K562 (cell line): ENCODE measurements around the gene C1QTNF2. TPM values are rescaled to one million over a fixed set of nuclear protein-coding genes. Genes with fewer than 3 reads are reported as not detected.

ENCODE experiments used
- ATAC-seq: fragments of 200-7000 bp; cut with Tn5 transposase; 3 replicates; pipeline ENCODE4 v1.9.1; 2020; ENCODE audit warnings: moderate library complexity
- BruUV-seq: library from RNA; stranded (reverse); fragments of 400-500 nt; replicated peaks from 2 replicates; lab custom pipeline; 2021; lab: Mats Ljungman, UMichigan
- CTCF ChIA-PET: fragments of 300-600 bp; formaldehyde crosslinking; extraction: SDS; loops from one replicate; lab custom pipeline; 2021; ENCODE audit warnings: low intra/inter-chr PET ratio; lab: Yijun Ruan, JAX
- POLR2A ChIA-PET: fragments of 300-600, 350-650 bp; sonication (Branson Sonifier 250); formaldehyde crosslinking; extraction: SDS; loops from one replicate; lab custom pipeline; 2021; ENCODE audit warnings: antibody characterized with exemption, inconsistent platforms; lab: Yijun Ruan, JAX
- DNase-seq, 4 experiments: peaks; one replicate each; pipeline versions ENCODE4 v3.0.0 to v3.0.0-alpha.2; 2011 to 2018; ENCODE audit warnings: low spot score in 3 of 4, mixed read lengths in 3 of 4; ENCODE audit errors: extremely low read depth in 1 of 4
- FAIRE-seq: peaks from 2 replicates; lab custom pipeline; 2011; peaks lifted over from hg19 to GRCh38; lab: Jason Lieb, UNC
- H2AFZ ChIP-seq: 2 replicates; pipeline ENCODE4 v1.6.0; 2011; ENCODE audit warnings: low read depth, low read length, control low read depth, inconsistent platforms
- H3K27ac ChIP-seq: fragments of 200-600 bp; 3 replicates; pipeline ENCODE4 v1.8.0; 2011; ENCODE audit warnings: low read depth, mild to moderate bottlenecking, control low read depth, inconsistent platforms, low read length, moderate library complexity, mixed read lengths; ENCODE audit errors: extremely low read depth
- H3K27me3 ChIP-seq, 2 experiments: fragments of 300-600 bp in 1 of 2; 2 replicates in 1 of 2; 3 replicates in 1 of 2; pipeline versions ENCODE4 v1.6.0 to v1.8.0; 2011; ENCODE audit warnings: inconsistent platforms in 2 of 2, low read length in 2 of 2, mild to moderate bottlenecking in 1 of 2, mixed read lengths in 1 of 2, moderate library complexity in 1 of 2; ENCODE audit not compliant: control insufficient read depth in 2 of 2, insufficient read depth in 2 of 2
- H3K36me3 ChIP-seq: fragments of 300-600 bp; 3 replicates; pipeline ENCODE4 v1.8.0; 2011; ENCODE audit warnings: mild to moderate bottlenecking, low read length, inconsistent platforms; ENCODE audit not compliant: control insufficient read depth, insufficient read depth
- H3K4me1 ChIP-seq, 2 experiments: fragments of 200-600 bp in 1 of 2; replicated peaks in 1 of 2; 2 replicates in 1 of 2; 3 replicates in 1 of 2; pipeline versions ENCODE4 v1.5.1 to v1.8.0; 2011; ENCODE audit warnings: inconsistent platforms in 2 of 2, low read length in 2 of 2, mild to moderate bottlenecking in 1 of 2, mixed read lengths in 1 of 2, moderate library complexity in 1 of 2; ENCODE audit not compliant: control insufficient read depth in 2 of 2, insufficient read depth in 2 of 2
- H3K4me2 ChIP-seq: 2 replicates; pipeline ENCODE4 v1.6.1; 2011; ENCODE audit warnings: low read length, control low read depth, inconsistent platforms, mixed read lengths; ENCODE audit not compliant: insufficient read depth
- H3K4me3 ChIP-seq: fragments of 200-600 bp; sonication (generic), shearing (Covaris generic); 2 replicates; pipeline ENCODE4 v1.5.1; 2016; ENCODE audit warnings: control low read depth, inconsistent platforms
- H3K79me2 ChIP-seq: fragments of 200-600 bp; 3 replicates; pipeline ENCODE4 v1.8.0; 2011; ENCODE audit warnings: low read length, inconsistent platforms; ENCODE audit not compliant: control insufficient read depth, insufficient read depth
- H3K9ac ChIP-seq, 2 experiments: 2 replicates each; pipeline versions ENCODE4 v1.6.0 to v1.6.1; 2011; ENCODE audit warnings: low read depth in 2 of 2, low read length in 2 of 2, control low read depth in 1 of 2, inconsistent platforms in 1 of 2, mild to moderate bottlenecking in 1 of 2, mixed read lengths in 1 of 2; ENCODE audit not compliant: insufficient read depth in 1 of 2
- H3K9me1 ChIP-seq: one replicate; pipeline ENCODE4 v1.6.0; 2011; ENCODE audit warnings: inconsistent platforms, mild to moderate bottlenecking, low read length, moderate library complexity; ENCODE audit not compliant: control insufficient read depth, insufficient read depth
- H3K9me3 ChIP-seq: replicated peaks from 2 replicates; pipeline ENCODE4 v1.5.1; 2011; ENCODE audit warnings: low read depth, low read length, inconsistent platforms; ENCODE audit not compliant: control insufficient read depth, insufficient read depth
- H4K20me1 ChIP-seq: replicated peaks from 2 replicates; pipeline ENCODE4 v1.6.1; 2011; ENCODE audit warnings: low read length, inconsistent platforms, mixed read lengths; ENCODE audit not compliant: control insufficient read depth, insufficient read depth
- ADNP ChIP-seq: fragments of 200-800 bp; sonication (Bioruptor generic); IDR thresholded peaks from 2 replicates; pipeline ENCODE4 v1.6.1; 2016; ENCODE audit warnings: missing genetic modification characterization, missing compliant biosample characterization
- ARID1B ChIP-seq: fragments of 450-650 bp; IDR thresholded peaks from 2 replicates; pipeline ENCODE4 v1.6.1; 2016; ENCODE audit warnings: antibody characterized with exemption, mild to moderate bottlenecking, inconsistent platforms
- CBFA2T3 ChIP-seq: fragments of 450-650 bp; IDR thresholded peaks from 2 replicates; pipeline ENCODE4 v1.6.1; 2017
- CHD1 ChIP-seq: fragments of 200-600 bp; sonication (generic); IDR thresholded peaks from one replicate; pipeline ENCODE4 v1.6.1; 2012; ENCODE audit warnings: mild to moderate bottlenecking, moderate library complexity, low read length, inconsistent platforms
- RBM17 ChIP-seq: fragments of 200-400 bp; formaldehyde crosslinking; IDR thresholded peaks from 2 replicates; pipeline ENCODE4 v1.6.1; 2017; ENCODE audit warnings: low read depth, mild to moderate bottlenecking, low read length, borderline replicate concordance
- RBM25 ChIP-seq: fragments of 200-400 bp; formaldehyde crosslinking; IDR thresholded peaks from 2 replicates; pipeline ENCODE4 v1.6.1; 2018; ENCODE audit warnings: low read length, low read depth, moderate library complexity; ENCODE audit not compliant: severe bottlenecking
- SOX6 ChIP-seq: fragments of 450-650 bp; IDR thresholded peaks from 2 replicates; pipeline ENCODE4 v1.6.1; 2014; ENCODE audit warnings: mild to moderate bottlenecking
- STAG1 ChIP-seq: sonication (generic); formaldehyde crosslinking; IDR thresholded peaks from 2 replicates; pipeline ENCODE4 v1.5.0; 2020; ENCODE audit warnings: missing genetic modification reagents, borderline replicate concordance
- TCF3 ChIP-seq: sonication (generic); formaldehyde crosslinking; IDR thresholded peaks from 2 replicates; pipeline ENCODE4 v1.4.0; 2020; ENCODE audit warnings: mild to moderate bottlenecking, missing genetic modification reagents
- TRIM24 ChIP-seq, 2 experiments: fragments of 450-650 bp; IDR thresholded peaks; 2 replicates each; pipeline ENCODE4 v1.6.1; 2016
- ZFX ChIP-seq: sonication (generic); formaldehyde crosslinking; IDR thresholded peaks from 2 replicates; pipeline ENCODE4 v1.8.0; 2022; ENCODE audit warnings: mild to moderate bottlenecking, missing genetic modification reagents, moderate library complexity
- ZNF239 ChIP-seq: fragments of 250-450 bp; sonication (Bioruptor Pico); IDR thresholded peaks from 2 replicates; pipeline ENCODE4 v1.4.0; 2020; ENCODE audit warnings: mild to moderate bottlenecking
- WGBS: fragments of 100-300 bp; shearing (Covaris generic); methylation state at CpG from one replicate; pipeline ENCODE4 v1.1.6; 2016; ENCODE audit warnings: low coverage, mixed read lengths; ENCODE audit not compliant: insufficient coverage; ENCODE audit errors: missing lambda C conversion rate; 5-methylcytosine and 5-hydroxymethylcytosine counted together
- in situ Hi-C: fragments of 300-500 bp; cut with MboI; formaldehyde crosslinking; loops from 4 replicates; pipeline ENCODE4 v1.15.0; 2018; ENCODE audit warnings: inconsistent platforms, mixed read lengths
- intact Hi-C: fragments of 100-400 bp; cut with micrococcal nuclease; formaldehyde crosslinking; loops from 2 replicates; pipeline ENCODE4 v1.14.2; 2022
- polyA plus RNA-seq, 8 experiments: library from polyadenylated mRNA; depleted of rRNA in 4 of 8; stranded (reverse) in 5 of 8; unstranded in 3 of 8; fragments of >200 nt; fragmentation: Nextera tagmentation in 2 of 8; fragmentation: Illumina TruSeq in 1 of 8; extraction: Ambion mirVana in 2 of 8; extraction: Trizol in 1 of 8; gene quantifications; 2 replicates each; pipeline versions ENCODE4 v1.2.1 to v1.2.3, GENCODE V29; 2011 to 2014; ENCODE audit warnings: inconsistent platforms in 1 of 8, missing spikeins in 1 of 8
- total RNA-seq, 7 experiments: library from RNA; depleted of rRNA in 6 of 7; stranded (reverse); fragments of >200 nt in 6 of 7; fragmentation: Illumina TruSeq in 2 of 7; extraction: Trizol in 2 of 7; gene quantifications; 2 replicates each; pipeline versions ENCODE4 v1.2.1 to v1.2.3, GENCODE V29; 2011 to 2021; ENCODE audit warnings: low replicate concordance in 1 of 7
- TF ChIP-seq, protein P1 (sequence below): sonication (generic); IDR thresholded peaks from 2 replicates; pipeline ENCODE4 v1.6.1; 2016
- TF ChIP-seq, protein P2 (sequence below), 2 experiments: fragments of 450-650 bp; formaldehyde crosslinking in 1 of 2; IDR thresholded peaks; 2 replicates each; pipeline versions ENCODE4 v1.4.0 to v1.6.1; 2014 to 2020; ENCODE audit warnings: mild to moderate bottlenecking in 2 of 2, borderline replicate concordance in 1 of 2, low read depth in 1 of 2

The C1QTNF2 gene
- total and polyA plus RNA-seq, 9 of the 15 experiments (the other 6 are each of a cell fraction or from before 2014, with no cell fraction given): not detected

DNA sequence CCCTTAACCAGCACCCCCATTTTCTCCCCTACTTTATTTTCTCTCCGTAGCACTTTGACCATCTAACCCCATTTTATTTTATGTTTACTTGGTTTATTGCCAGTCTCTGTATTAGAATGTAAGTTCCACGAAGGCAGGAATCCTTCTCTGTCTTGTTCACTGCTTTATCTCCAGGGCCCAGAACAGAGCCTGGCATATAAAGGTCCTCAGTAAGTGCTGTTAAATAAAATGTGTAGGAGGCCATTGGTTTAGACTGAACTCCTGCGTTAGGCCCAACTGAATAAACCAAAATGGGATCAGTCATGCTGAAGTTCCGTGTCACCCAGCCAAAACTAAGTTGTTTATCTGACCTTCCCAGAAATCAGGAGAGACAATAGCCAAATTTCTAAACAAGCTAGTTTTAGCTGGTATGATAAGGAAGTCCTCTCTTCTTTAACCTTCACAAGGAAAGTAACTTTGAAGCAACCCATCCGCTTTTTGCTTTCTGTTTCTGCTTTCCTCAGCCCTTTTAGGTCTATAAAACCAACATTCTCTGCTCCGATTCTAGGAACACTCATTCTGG is 29.0 kb downstream of the C1QTNF2 start:
- peaks cover 0 to 9% of the 10 kb centered on the region in 2 experiments; a peak in 3 of 5 replicates for H3K27me3 ChIP-seq
- no peak overlapping the region for H3K27ac ChIP-seq
- DNase-seq (no peak), ATAC-seq (no peak), FAIRE-seq (no peak)
- no peaks in the 10 kb centered on the region for H3K9me1 ChIP-seq
- 13% methylated on average over 6 of the region's 6 CpGs for WGBS
- no peaks in the 10 kb centered on the region for H3K9me3 ChIP-seq
- in situ Hi-C loops (loop anchor here (10.0 kb wide), 1 partner anchor 317 kb away; no protein-coding TSS in a partner anchor), intact Hi-C loops (no loop called here)
- CTCF ChIA-PET: no interaction called here
- H3K36me3 ChIP-seq: no peaks in the 10 kb centered on the region
- BruUV-seq: no TSS peak
- no peaks in the 10 kb centered on the region for H3K79me2 ChIP-seq
- no peaks in the 10 kb centered on the region for H4K20me1 ChIP-seq
- H3K9ac ChIP-seq: no peak overlapping the region
- no peak overlapping the region for H3K4me3 ChIP-seq
- no peak overlapping the region for H3K4me2 ChIP-seq
- H3K4me1 ChIP-seq: peaks cover 4 to 7% of the 10 kb centered on the region in 2 experiments; a peak in 4 of 5 replicates
- H2AFZ ChIP-seq: no peak overlapping the region
- peak; percentile 82 for TF ChIP-seq SOX6
- no peak for TF ChIP-seq RBM17
- TF ChIP-seq, protein P1, sequence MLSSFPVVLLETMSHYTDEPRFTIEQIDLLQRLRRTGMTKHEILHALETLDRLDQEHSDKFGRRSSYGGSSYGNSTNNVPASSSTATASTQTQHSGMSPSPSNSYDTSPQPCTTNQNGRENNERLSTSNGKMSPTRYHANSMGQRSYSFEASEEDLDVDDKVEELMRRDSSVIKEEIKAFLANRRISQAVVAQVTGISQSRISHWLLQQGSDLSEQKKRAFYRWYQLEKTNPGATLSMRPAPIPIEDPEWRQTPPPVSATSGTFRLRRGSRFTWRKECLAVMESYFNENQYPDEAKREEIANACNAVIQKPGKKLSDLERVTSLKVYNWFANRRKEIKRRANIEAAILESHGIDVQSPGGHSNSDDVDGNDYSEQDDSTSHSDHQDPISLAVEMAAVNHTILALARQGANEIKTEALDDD: peak; percentile 63
- TF ChIP-seq, protein P2, sequence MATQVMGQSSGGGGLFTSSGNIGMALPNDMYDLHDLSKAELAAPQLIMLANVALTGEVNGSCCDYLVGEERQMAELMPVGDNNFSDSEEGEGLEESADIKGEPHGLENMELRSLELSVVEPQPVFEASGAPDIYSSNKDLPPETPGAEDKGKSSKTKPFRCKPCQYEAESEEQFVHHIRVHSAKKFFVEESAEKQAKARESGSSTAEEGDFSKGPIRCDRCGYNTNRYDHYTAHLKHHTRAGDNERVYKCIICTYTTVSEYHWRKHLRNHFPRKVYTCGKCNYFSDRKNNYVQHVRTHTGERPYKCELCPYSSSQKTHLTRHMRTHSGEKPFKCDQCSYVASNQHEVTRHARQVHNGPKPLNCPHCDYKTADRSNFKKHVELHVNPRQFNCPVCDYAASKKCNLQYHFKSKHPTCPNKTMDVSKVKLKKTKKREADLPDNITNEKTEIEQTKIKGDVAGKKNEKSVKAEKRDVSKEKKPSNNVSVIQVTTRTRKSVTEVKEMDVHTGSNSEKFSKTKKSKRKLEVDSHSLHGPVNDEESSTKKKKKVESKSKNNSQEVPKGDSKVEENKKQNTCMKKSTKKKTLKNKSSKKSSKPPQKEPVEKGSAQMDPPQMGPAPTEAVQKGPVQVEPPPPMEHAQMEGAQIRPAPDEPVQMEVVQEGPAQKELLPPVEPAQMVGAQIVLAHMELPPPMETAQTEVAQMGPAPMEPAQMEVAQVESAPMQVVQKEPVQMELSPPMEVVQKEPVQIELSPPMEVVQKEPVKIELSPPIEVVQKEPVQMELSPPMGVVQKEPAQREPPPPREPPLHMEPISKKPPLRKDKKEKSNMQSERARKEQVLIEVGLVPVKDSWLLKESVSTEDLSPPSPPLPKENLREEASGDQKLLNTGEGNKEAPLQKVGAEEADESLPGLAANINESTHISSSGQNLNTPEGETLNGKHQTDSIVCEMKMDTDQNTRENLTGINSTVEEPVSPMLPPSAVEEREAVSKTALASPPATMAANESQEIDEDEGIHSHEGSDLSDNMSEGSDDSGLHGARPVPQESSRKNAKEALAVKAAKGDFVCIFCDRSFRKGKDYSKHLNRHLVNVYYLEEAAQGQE (IDR thresholded peaks at IDR 0.05; ENCODE audit: borderline replicate concordance): peak; percentile 66
- TF ChIP-seq, protein P2 (CRISPR knock-in tag; IDR thresholded peaks at IDR 0.05; ENCODE audit: low read depth): no peak
- TF ChIP-seq ADNP (tag): no peak
- TF ChIP-seq STAG1 (CRISPR knock-in tag): no peak
- TF ChIP-seq ZNF239 (CRISPR knock-in tag): peak; percentile 96
- peak; percentile 42 for TF ChIP-seq TCF3
- TF ChIP-seq CBFA2T3: 0 out of 2 replicates have a peak, but pooled peaks have one; percentile 3
- peak; percentile 46; the same call in 1 of the 2 replicates for TF ChIP-seq ZFX
- TF ChIP-seq RBM25: peak; percentile 25
- TF ChIP-seq TRIM24 (IDR thresholded peaks at IDR 0.05): 0 out of 4 replicates have a peak, but pooled peaks of 1 of the 2 experiments have one; percentile 14
- no peak for TF ChIP-seq CHD1
- TF ChIP-seq ARID1B: 0 out of 2 replicates have a peak, but pooled peaks have one; percentile 27
- POLR2A ChIA-PET: interaction anchor here (0.6 kb wide), 1 partner anchor 19 kb away, joined by 3 read pairs; no protein-coding TSS in a partner anchor
